SU-DHL-6 (cell line): ENCODE measurements around the gene SLC12A8.

Experiments
- H2AFZ ChIP-seq: fragments of 200-600 bp; sonication (generic); 2 replicates; pipeline ENCODE4 v1.6.1; 2014; ENCODE audit warnings: low read depth, mild to moderate bottlenecking, moderate library complexity, mixed read lengths, antibody characterized with exemption, low read length; ENCODE audit not compliant: severe bottlenecking
- H3F3A ChIP-seq: fragments of 200-600 bp; shearing (Covaris generic); 2 replicates; pipeline ENCODE4 v1.6.0; 2016; ENCODE audit warnings: antibody characterized with exemption, mild to moderate bottlenecking; ENCODE audit not compliant: insufficient read depth
- H3K27ac ChIP-seq: fragments of 200-600 bp; sonication (generic); 2 replicates; pipeline ENCODE4 v1.5.1; 2016; ENCODE audit warnings: low read depth, mild to moderate bottlenecking, low read length, moderate library complexity, mixed read lengths
- H3K27me3 ChIP-seq: fragments of 200-600 bp; sonication (generic), shearing (Covaris generic); 2 replicates; pipeline ENCODE4 v1.6.0; 2014; ENCODE audit warnings: mild to moderate bottlenecking, low read length
- H3K36me3 ChIP-seq: fragments of 200-600 bp; sonication (generic); 2 replicates; pipeline ENCODE4 v1.6.1; 2014; ENCODE audit warnings: mild to moderate bottlenecking, low read length, mixed read lengths
- H3K4me2 ChIP-seq: fragments of 300-600, 200-600 bp; shearing (Covaris generic), sonication (generic); 2 replicates; pipeline ENCODE4 v1.6.0; 2014; ENCODE audit warnings: low read length, low read depth, mild to moderate bottlenecking; ENCODE audit not compliant: poor library complexity, severe bottlenecking
- H3K4me3 ChIP-seq: fragments of 200-600 bp; sonication (generic); 2 replicates; pipeline ENCODE4 v1.5.1; 2014; ENCODE audit warnings: antibody characterized with exemption, low read length, mild to moderate bottlenecking, mixed read lengths; ENCODE audit not compliant: insufficient read depth, poor library complexity, severe bottlenecking
- H3K79me2 ChIP-seq: fragments of 200-600 bp; sonication (generic); 2 replicates; pipeline ENCODE4 v1.6.1; 2014; ENCODE audit warnings: mild to moderate bottlenecking, low read length, moderate library complexity; ENCODE audit not compliant: insufficient read depth
- H3K9ac ChIP-seq: fragments of 200-600 bp; sonication (generic); 2 replicates; pipeline ENCODE4 v1.7.0; 2014; ENCODE audit warnings: mild to moderate bottlenecking, low read length
- H3K9me2 ChIP-seq: fragments of 200-600 bp; sonication (generic); replicated peaks from 2 replicates; pipeline ENCODE4 v1.6.1; 2014; ENCODE audit warnings: low read length; ENCODE audit not compliant: insufficient read depth
- H3K9me3 ChIP-seq: fragments of 200-600 bp; sonication (generic); 2 replicates; pipeline ENCODE4 v1.6.1; 2014; ENCODE audit warnings: low read length, mixed read lengths; ENCODE audit not compliant: insufficient read depth
- H4K20me1 ChIP-seq: fragments of 200-600 bp; sonication (generic); 2 replicates; pipeline ENCODE4 v1.6.1; 2014; ENCODE audit warnings: low read depth, mild to moderate bottlenecking, antibody characterized with exemption, low read length, moderate library complexity, mixed read lengths
- EZH2phosphoT487 ChIP-seq: fragments of 200-600 bp; sonication (generic), shearing (Covaris generic); conservative IDR thresholded peaks from 2 replicates; pipeline ENCODE4 v1.6.1; 2018; ENCODE audit warnings: mild to moderate bottlenecking, antibody characterized with exemption, low read length, moderate library complexity, mixed read lengths
- TF ChIP-seq, protein P1 (sequence below): fragments of 200-600 bp; sonication (generic); IDR thresholded peaks from one replicate; pipeline ENCODE4 v1.5.1; 2017; ENCODE audit warnings: antibody characterized with exemption, mild to moderate bottlenecking, low read length, moderate library complexity; ENCODE audit not compliant: insufficient read depth, poor library complexity, severe bottlenecking

SLC12A8 gene

GRCh38 chr3:125108833-125109535, 103.6 kb downstream of the SLC12A8 start:
- no peaks in the 10 kb centered on the region for H3K36me3 ChIP-seq
- no peaks in the 10 kb centered on the region for H3K9me3 ChIP-seq
- no peak overlapping the region for H3K4me2 ChIP-seq
- H3K9me2 ChIP-seq = no peaks in the 10 kb centered on the region
- no peak for TF ChIP-seq EZH2phosphoT487
- H4K20me1 ChIP-seq = no peaks in the 10 kb centered on the region
- no peaks in the 10 kb centered on the region for H3F3A ChIP-seq
- H3K27ac ChIP-seq = no peak overlapping the region
- H3K79me2 ChIP-seq = no peaks in the 10 kb centered on the region
- no peak overlapping the region for H3K9ac ChIP-seq
- no peaks in the 10 kb centered on the region for H3K27me3 ChIP-seq
- no peak overlapping the region for H3K4me3 ChIP-seq
- H2AFZ ChIP-seq = no peak overlapping the region

DNA sequence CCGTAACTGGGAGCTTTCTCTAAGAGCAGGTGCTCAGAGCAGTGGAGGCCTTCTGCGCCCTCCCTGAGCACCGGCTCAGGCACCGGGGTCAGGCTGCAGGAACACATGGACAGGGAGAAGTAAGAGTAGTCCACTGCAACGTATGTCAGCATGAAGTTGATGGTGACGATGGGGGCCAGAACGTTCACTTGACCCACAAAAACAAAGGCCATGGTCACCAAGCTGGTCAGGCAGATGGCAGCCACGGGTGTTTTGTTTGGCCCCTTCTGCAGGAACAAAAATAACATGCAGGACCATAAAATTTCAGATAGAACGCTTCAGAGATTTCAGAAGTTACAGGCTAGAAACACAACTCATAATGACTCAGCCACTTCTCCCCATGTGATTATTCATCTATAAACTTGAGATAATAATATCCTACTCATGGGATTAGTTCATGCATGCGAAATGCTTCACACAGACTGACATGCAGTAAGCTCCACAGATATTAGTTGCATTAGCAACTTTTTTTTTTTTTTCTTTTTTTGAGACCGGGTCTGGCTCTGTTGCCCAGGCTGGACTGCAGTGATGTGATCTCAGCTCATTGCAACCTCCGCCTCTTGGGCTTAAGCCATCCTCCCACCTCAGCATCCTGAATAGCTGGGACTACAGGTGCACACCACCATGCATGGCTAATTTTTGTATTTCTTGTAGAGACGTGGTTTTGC, 104.5 kb downstream of the SLC12A8 start:
- Histone ChIP-seq H3K4me3 (no peak overlapping the region), H4K20me1 (no peaks in the 10 kb centered on the region), H3K4me2 (no peak overlapping the region), H3K36me3 (no peaks in the 10 kb centered on the region), H3K9ac (no peak overlapping the region), H3K27ac (no peak overlapping the region), H3K9me2 (no peaks in the 10 kb centered on the region), H3F3A (no peaks in the 10 kb centered on the region), H3K79me2 (no peaks in the 10 kb centered on the region), H3K9me3 (no peaks in the 10 kb centered on the region), H2AFZ (no peak overlapping the region), H3K27me3 (no peaks in the 10 kb centered on the region)
- no peak for TF ChIP-seq EZH2phosphoT487
- TF ChIP-seq, protein P1, sequence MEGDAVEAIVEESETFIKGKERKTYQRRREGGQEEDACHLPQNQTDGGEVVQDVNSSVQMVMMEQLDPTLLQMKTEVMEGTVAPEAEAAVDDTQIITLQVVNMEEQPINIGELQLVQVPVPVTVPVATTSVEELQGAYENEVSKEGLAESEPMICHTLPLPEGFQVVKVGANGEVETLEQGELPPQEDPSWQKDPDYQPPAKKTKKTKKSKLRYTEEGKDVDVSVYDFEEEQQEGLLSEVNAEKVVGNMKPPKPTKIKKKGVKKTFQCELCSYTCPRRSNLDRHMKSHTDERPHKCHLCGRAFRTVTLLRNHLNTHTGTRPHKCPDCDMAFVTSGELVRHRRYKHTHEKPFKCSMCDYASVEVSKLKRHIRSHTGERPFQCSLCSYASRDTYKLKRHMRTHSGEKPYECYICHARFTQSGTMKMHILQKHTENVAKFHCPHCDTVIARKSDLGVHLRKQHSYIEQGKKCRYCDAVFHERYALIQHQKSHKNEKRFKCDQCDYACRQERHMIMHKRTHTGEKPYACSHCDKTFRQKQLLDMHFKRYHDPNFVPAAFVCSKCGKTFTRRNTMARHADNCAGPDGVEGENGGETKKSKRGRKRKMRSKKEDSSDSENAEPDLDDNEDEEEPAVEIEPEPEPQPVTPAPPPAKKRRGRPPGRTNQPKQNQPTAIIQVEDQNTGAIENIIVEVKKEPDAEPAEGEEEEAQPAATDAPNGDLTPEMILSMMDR = no peak

DNA sequence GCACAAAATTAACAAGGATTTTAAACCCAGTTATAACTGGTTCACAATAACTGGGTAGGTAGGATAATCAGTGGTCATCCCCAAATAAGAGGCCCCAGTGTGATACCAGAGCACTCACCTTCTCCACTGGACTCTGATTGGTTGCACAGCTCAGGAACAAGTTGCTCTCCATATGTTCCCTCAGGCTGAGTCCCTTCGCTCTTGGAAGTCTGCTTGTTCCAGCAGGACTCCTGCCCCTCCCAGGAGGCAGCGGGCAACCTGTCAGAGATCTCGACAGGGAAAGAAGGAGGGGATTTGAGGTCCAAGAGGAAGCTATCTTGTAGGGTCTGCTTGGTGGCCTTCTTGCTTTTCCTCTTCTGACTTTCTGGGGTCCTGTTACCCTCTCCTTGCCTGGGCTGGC, 105.2 kb downstream of the SLC12A8 start:
- Histone ChIP-seq H2AFZ (no peak overlapping the region), H3K79me2 (no peaks in the 10 kb centered on the region), H3F3A (no peaks in the 10 kb centered on the region), H3K9ac (no peak overlapping the region), H3K4me2 (no peak overlapping the region), H3K4me3 (no peak overlapping the region), H3K27ac (no peak overlapping the region), H3K36me3 (no peaks in the 10 kb centered on the region), H3K9me2 (no peaks in the 10 kb centered on the region), H3K27me3 (no peaks in the 10 kb centered on the region), H3K9me3 (no peaks in the 10 kb centered on the region), H4K20me1 (no peaks in the 10 kb centered on the region)
- TF ChIP-seq, protein P1 = no peak
- TF ChIP-seq EZH2phosphoT487 = no peak

- Histone ChIP-seq H3K4me3 (no peak overlapping the region), H3K27ac (no peak overlapping the region), H3F3A (no peaks in the 10 kb centered on the region), H3K79me2 (no peaks in the 10 kb centered on the region), H3K9me2 (no peaks in the 10 kb centered on the region), H3K27me3 (no peaks in the 10 kb centered on the region), H2AFZ (no peak overlapping the region), H3K36me3 (no peaks in the 10 kb centered on the region), H3K9me3 (no peaks in the 10 kb centered on the region), H3K4me2 (no peak overlapping the region), H3K9ac (no peak overlapping the region), H4K20me1 (no peaks in the 10 kb centered on the region)
- no peak for TF ChIP-seq EZH2phosphoT487
- TF ChIP-seq, protein P1 = no peak
These were observed 107.4 kb downstream of the SLC12A8 start for GRCh38 chr3:125105116-125105515.
